ENCODE data around the gene NECAB3. TPM values are rescaled to one million over a fixed set of nuclear protein-coding genes. Genes with fewer than 3 reads are reported as not detected.
A peak's percentile ranks its signal among the peaks of the same experiment; 100 is the strongest.

Gene NECAB3
- total RNA-seq, 2 donors from 2014 or later = 16.9 to 29.5 TPM

GRCh38 chr20:33629533-33629932 lies 44.7 kb downstream of the NECAB3 start:
- Mint-ChIP-seq H3K36me3 (peaks cover 7% of the 10 kb centered on the region), H3K9me3 (no peaks in the 10 kb centered on the region), H3K4me3 (no peak overlapping the region), H3K27ac (no peak overlapping the region), H3K27me3 (no peaks in the 10 kb centered on the region), H3K4me1 (ENCODE audit: low read depth in 2 of 2) (peaks cover 4 to 8% of the 10 kb centered on the region in 2 donors)
- no peak for ATAC-seq
- DNase-seq (ENCODE audit: low spot score) = no peak

- H3K27me3 Mint-ChIP-seq = no peaks in the 10 kb centered on the region
- no peak for ATAC-seq
- H3K4me1 Mint-ChIP-seq (ENCODE audit: low read depth in 2 of 2) = peaks cover 9 to 15% of the 10 kb centered on the region in 2 donors
- no peak overlapping the region for H3K27ac Mint-ChIP-seq
- H3K36me3 Mint-ChIP-seq = peaks cover 7% of the 10 kb centered on the region
- DNase-seq (ENCODE audit: low spot score) = no peak
- no peaks in the 10 kb centered on the region for H3K9me3 Mint-ChIP-seq
- no peak overlapping the region for H3K4me3 Mint-ChIP-seq
These were observed 46.5 kb downstream of the NECAB3 start for GRCh38 chr20:33627577-33628216.

- H3K36me3 Mint-ChIP-seq = peaks cover 7% of the 10 kb centered on the region
- no peaks in the 10 kb centered on the region for H3K9me3 Mint-ChIP-seq
- no peak overlapping the region for H3K27ac Mint-ChIP-seq
- DNase-seq (ENCODE audit: low spot score) (no peak), ATAC-seq (no peak)
- peaks cover 9 to 15% of the 10 kb centered on the region in 2 donors for H3K4me1 Mint-ChIP-seq (ENCODE audit: low read depth in 2 of 2)
- H3K4me3 Mint-ChIP-seq = no peak overlapping the region
- H3K27me3 Mint-ChIP-seq = no peaks in the 10 kb centered on the region
These were observed 48.0 kb downstream of the NECAB3 start for GRCh38 chr20:33626190-33626589.

GRCh38 chr20:33624399-33624798 lies 49.8 kb downstream of the NECAB3 start:
- Mint-ChIP-seq H3K36me3 (peaks cover 3% of the 10 kb centered on the region), H3K4me3 (no peak overlapping the region), H3K27me3 (no peaks in the 10 kb centered on the region), H3K4me1 (ENCODE audit: low read depth in 2 of 2) (peaks cover 9 to 19% of the 10 kb centered on the region in 2 donors), H3K27ac (peak overlapping the region in 1 of 2 donors; percentile 16), H3K9me3 (no peaks in the 10 kb centered on the region)
- no peak for DNase-seq (ENCODE audit: low spot score)
- no peak for ATAC-seq

- Mint-ChIP-seq H3K27me3 (no peaks in the 10 kb centered on the region), H3K4me3 (no peak overlapping the region), H3K36me3 (no peaks in the 10 kb centered on the region), H3K9me3 (no peaks in the 10 kb centered on the region), H3K4me1 (ENCODE audit: low read depth in 2 of 2) (peaks cover 9 to 19% of the 10 kb centered on the region in 2 donors), H3K27ac (no peak overlapping the region)
- ATAC-seq (no peak), DNase-seq (ENCODE audit: low spot score) (no peak)
These were observed 51.4 kb downstream of the NECAB3 start for GRCh38 chr20:33622705-33623365.

- no peaks in the 10 kb centered on the region for H3K36me3 Mint-ChIP-seq
- no peaks in the 10 kb centered on the region for H3K27me3 Mint-ChIP-seq
These were observed 52.4 kb downstream of the NECAB3 start for GRCh38 chr20:33621717-33622400.

GRCh38 chr20:33612001-33612400 lies 62.2 kb downstream of the NECAB3 start:
- Mint-ChIP-seq H3K36me3 (peaks cover 5% of the 10 kb centered on the region), H3K27me3 (no peaks in the 10 kb centered on the region), H3K27ac (no peak overlapping the region)

More at GRCh38 chr20:33621717-33622400, 52.4 kb downstream of the NECAB3 start:
- DNase-seq (ENCODE audit: low spot score) (no peak), ATAC-seq (no peak)
- Mint-ChIP-seq H3K9me3 (no peaks in the 10 kb centered on the region), H3K4me3 (no peak overlapping the region), H3K27ac (no peak overlapping the region), H3K4me1 (ENCODE audit: low read depth in 2 of 2) (peaks cover 9 to 19% of the 10 kb centered on the region in 2 donors)

GRCh38 chr20:33611106-33611505 lies 63.1 kb downstream of the NECAB3 start:
- H3K27ac Mint-ChIP-seq = no peak overlapping the region
- ATAC-seq = no peak
- H3K4me1 Mint-ChIP-seq (ENCODE audit: low read depth in 2 of 2) = no peaks in the 10 kb centered on the region
- no peak for DNase-seq (ENCODE audit: low spot score)
- no peaks in the 10 kb centered on the region for H3K9me3 Mint-ChIP-seq
- H3K4me3 Mint-ChIP-seq = no peak overlapping the region
- no peaks in the 10 kb centered on the region for H3K27me3 Mint-ChIP-seq
- peaks cover 5% of the 10 kb centered on the region for H3K36me3 Mint-ChIP-seq

More at GRCh38 chr20:33612001-33612400, 62.2 kb downstream of the NECAB3 start:
- ATAC-seq (no peak), DNase-seq (ENCODE audit: low spot score) (no peak)
- Mint-ChIP-seq H3K4me1 (ENCODE audit: low read depth in 2 of 2) (no peaks in the 10 kb centered on the region), H3K9me3 (no peaks in the 10 kb centered on the region), H3K4me3 (no peak overlapping the region)

GRCh38 chr20:33609504-33609903 lies 64.7 kb downstream of the NECAB3 start:
- no peaks in the 10 kb centered on the region for H3K4me1 Mint-ChIP-seq (ENCODE audit: low read depth in 2 of 2)
- H3K9me3 Mint-ChIP-seq = no peaks in the 10 kb centered on the region
- H3K27ac Mint-ChIP-seq = no peak overlapping the region
- no peak for DNase-seq (ENCODE audit: low spot score)
- H3K27me3 Mint-ChIP-seq = no peaks in the 10 kb centered on the region
- no peak overlapping the region for H3K4me3 Mint-ChIP-seq
- H3K36me3 Mint-ChIP-seq = peaks cover 5% of the 10 kb centered on the region
- ATAC-seq = no peak

Other genes starting within 250 kb of the NECAB3 start
- gene SNTA1, start 230.7 kb downstream of the NECAB3 start, total RNA-seq = 1 to 10 TPM; 1.1 to 1.5 TPM
- gene CBFA2T2, start 184.3 kb downstream of the NECAB3 start, total RNA-seq = 10 to 100 TPM; 11.6 to 12.2 TPM
- under 1 TPM; 0.12 to 0.81 TPM for gene C20orf144, start 12.1 kb downstream of the NECAB3 start, total RNA-seq
- 1 to 10 TPM; 1.7 to 4.3 TPM for gene ACTL10, start 7.5 kb downstream of the NECAB3 start, total RNA-seq
- gene E2F1, start 12.0 kb upstream of the NECAB3 start, total RNA-seq = 100 to 1,000 TPM in 1 of 2 donors, 10 to 100 TPM in 1; 45.4 to 123 TPM
- 1 to 10 TPM; 6.9 to 9.3 TPM for gene PXMP4, start 45.9 kb upstream of the NECAB3 start, total RNA-seq
- 1 to 10 TPM; 4.6 to 8.9 TPM for gene ZNF341, start 57.6 kb upstream of the NECAB3 start, total RNA-seq
- gene CHMP4B, start 136.9 kb upstream of the NECAB3 start, total RNA-seq = 10 to 100 TPM; 62.3 to 84.5 TPM